Activated CD8-positive, alpha-beta memory T cell treated with anti-CD3 and anti-CD28 coated beads, Interleukin-2, amount 10 ng/mL, durations not matched to agents 7 days and 5 days (primary cell): ENCODE data around the gene PHYKPL. TPM values are rescaled to one million over a fixed set of nuclear protein-coding genes. Genes with fewer than 3 reads are reported as not detected.

ENCODE experiments used
- ATAC-seq: fragments of 150-1000 bp; cut with Tn5 transposase; one replicate; pipeline ENCODE4 v1.10.0; 2021; ENCODE audit warnings: moderate library complexity
- CTCF ChIA-PET: fragments of 350-600 bp; sonication (Branson Sonifier 250); formaldehyde crosslinking; loops from one replicate; lab custom pipeline; 2021; ENCODE audit warnings: antibody characterized with exemption; lab: Charles Lee
- DNase-seq: peaks from one replicate; pipeline ENCODE4 v3.0.0-alpha.2; 2020
- H3K27ac Mint-ChIP-seq: one replicate; pipeline ENCODE4 v1.8.0; 2021; ENCODE audit warnings: mild to moderate bottlenecking, mixed read lengths
- H3K27me3 Mint-ChIP-seq: one replicate; pipeline ENCODE4 v1.8.0; 2021; ENCODE audit warnings: mixed read lengths
- H3K36me3 Mint-ChIP-seq: one replicate; pipeline ENCODE4 v1.8.0; 2021; ENCODE audit warnings: mild to moderate bottlenecking, mixed read lengths
- H3K4me1 Mint-ChIP-seq: one replicate; pipeline ENCODE4 v1.8.0; 2021; ENCODE audit warnings: mixed read lengths
- H3K4me3 Mint-ChIP-seq: one replicate; pipeline ENCODE4 v1.8.0; 2021; ENCODE audit warnings: mild to moderate bottlenecking, moderate library complexity, mixed read lengths
- H3K9me3 Mint-ChIP-seq: one replicate; pipeline ENCODE4 v1.8.0; 2022; ENCODE audit warnings: low read depth, mixed read lengths
- total RNA-seq, 2 experiments: library from RNA; stranded (reverse); gene quantifications; one replicate each; pipeline ENCODE4 v1.2.3, GENCODE V29; 2021

PHYKPL gene
- total RNA-seq, 2 experiments from 2014 or later, result 117 to 120 TPM

- H3K36me3 Mint-ChIP-seq, result peaks cover 53% of the 10 kb centered on the region
- ATAC-seq (no peak), DNase-seq (no peak)
- peak overlapping the region; percentile 9 for H3K27ac Mint-ChIP-seq
- H3K9me3 Mint-ChIP-seq, result no peaks in the 10 kb centered on the region
- H3K4me3 Mint-ChIP-seq, result no peak overlapping the region
- peaks cover 35% of the 10 kb centered on the region for H3K4me1 Mint-ChIP-seq
- CTCF ChIA-PET, result interaction anchor here (1.8 kb wide), 1 partner anchor 11 kb away, joined by 5 read pairs; no protein-coding TSS in a partner anchor
- no peaks in the 10 kb centered on the region for H3K27me3 Mint-ChIP-seq
Observed at GRCh38 chr5:178223828-178224335, 8.7 kb downstream of the PHYKPL start.

- Mint-ChIP-seq H3K4me3 (no peak overlapping the region), H3K27ac (peak overlapping the region; percentile 17), H3K9me3 (no peaks in the 10 kb centered on the region), H3K36me3 (peaks cover 49% of the 10 kb centered on the region), H3K27me3 (no peaks in the 10 kb centered on the region), H3K4me1 (peaks cover 30% of the 10 kb centered on the region)
- CTCF ChIA-PET, result no interaction called here
- no peak for ATAC-seq
- DNase-seq, result no peak
Observed at GRCh38 chr5:178223196-178223773, 9.3 kb downstream of the PHYKPL start.

- H3K36me3 Mint-ChIP-seq, result peaks cover 42% of the 10 kb centered on the region
- CTCF ChIA-PET, result interaction anchor here (0.9 kb wide), 1 partner anchor 10 kb away, joined by 3 read pairs; no protein-coding TSS in a partner anchor
- ATAC-seq, result no peak
Observed at GRCh38 chr5:178222292-178222691, 10.3 kb downstream of the PHYKPL start.

GRCh38 chr5:178221853-178222252, 10.7 kb downstream of the PHYKPL start:
- CTCF ChIA-PET, result interaction anchor here (0.9 to 1.6 kb wide), 2 partner anchors 10 to 13 kb away, joined by 3 to 4 read pairs; no protein-coding TSS in a partner anchor
- peaks cover 18% of the 10 kb centered on the region for H3K4me1 Mint-ChIP-seq
- ATAC-seq, result no peak
- peak overlapping the region; percentile 16 for H3K27ac Mint-ChIP-seq
- no peak overlapping the region for H3K4me3 Mint-ChIP-seq
- no peaks in the 10 kb centered on the region for H3K9me3 Mint-ChIP-seq
- no peaks in the 10 kb centered on the region for H3K27me3 Mint-ChIP-seq
- DNase-seq, result no peak
- H3K36me3 Mint-ChIP-seq, result peaks cover 38% of the 10 kb centered on the region

More at GRCh38 chr5:178222292-178222691, 10.3 kb downstream of the PHYKPL start:
- Mint-ChIP-seq H3K27ac (no peak overlapping the region), H3K9me3 (no peaks in the 10 kb centered on the region), H3K4me3 (no peak overlapping the region), H3K27me3 (no peaks in the 10 kb centered on the region), H3K4me1 (peaks cover 21% of the 10 kb centered on the region)
- DNase-seq, result no peak

- Mint-ChIP-seq H3K4me3 (no peak overlapping the region), H3K36me3 (peaks cover 39% of the 10 kb centered on the region), H3K9me3 (no peaks in the 10 kb centered on the region), H3K27me3 (no peaks in the 10 kb centered on the region), H3K27ac (peak overlapping the region; percentile 16), H3K4me1 (peaks cover 16% of the 10 kb centered on the region)
- CTCF ChIA-PET, result interaction anchor here (0.9 to 1.6 kb wide), 2 partner anchors 9 to 14 kb away, joined by 3 to 4 read pairs; no protein-coding TSS in a partner anchor
- DNase-seq (no peak), ATAC-seq (peak; percentile 25)
Observed at GRCh38 chr5:178221282-178221681, 11.3 kb downstream of the PHYKPL start.

- DNase-seq, result no peak
- no peak overlapping the region for H3K27ac Mint-ChIP-seq
- peaks cover 47% of the 10 kb centered on the region for H3K36me3 Mint-ChIP-seq
- no peak for ATAC-seq
- CTCF ChIA-PET, result no interaction called here
- no peaks in the 10 kb centered on the region for H3K9me3 Mint-ChIP-seq
- H3K4me1 Mint-ChIP-seq, result peaks cover 17% of the 10 kb centered on the region
- H3K27me3 Mint-ChIP-seq, result no peaks in the 10 kb centered on the region
- H3K4me3 Mint-ChIP-seq, result no peak overlapping the region
Observed at GRCh38 chr5:178218827-178219226, 13.8 kb downstream of the PHYKPL start.

GRCh38 chr5:178218237-178218776, 14.3 kb downstream of the PHYKPL start:
- CTCF ChIA-PET, result no interaction called here
- DNase-seq (no peak), ATAC-seq (no peak)
- Mint-ChIP-seq H3K4me1 (peaks cover 21% of the 10 kb centered on the region), H3K27me3 (no peaks in the 10 kb centered on the region), H3K9me3 (no peaks in the 10 kb centered on the region), H3K27ac (no peak overlapping the region), H3K36me3 (peaks cover 50% of the 10 kb centered on the region), H3K4me3 (no peak overlapping the region)

- Mint-ChIP-seq H3K36me3 (peaks cover 57% of the 10 kb centered on the region), H3K27me3 (no peaks in the 10 kb centered on the region), H3K4me3 (no peak overlapping the region), H3K27ac (no peak overlapping the region), H3K9me3 (no peaks in the 10 kb centered on the region), H3K4me1 (peaks cover 21% of the 10 kb centered on the region)
- no peak for ATAC-seq
- CTCF ChIA-PET, result interaction anchor here (0.9 to 1.1 kb wide), 2 partner anchors 11 to 21 kb away, joined by 3 read pairs; no protein-coding TSS in a partner anchor
- DNase-seq, result no peak
Observed at GRCh38 chr5:178216779-178217178, 15.8 kb downstream of the PHYKPL start.

GRCh38 chr5:178216088-178216534, 16.5 kb downstream of the PHYKPL start:
- no peak for ATAC-seq
- H3K4me3 Mint-ChIP-seq, result no peak overlapping the region
- CTCF ChIA-PET, result interaction anchor here (0.9 to 1.1 kb wide), 2 partner anchors 12 to 22 kb away, joined by 3 read pairs; no protein-coding TSS in a partner anchor

GRCh38 chr5:178215280-178216002, 17.2 kb downstream of the PHYKPL start:
- Mint-ChIP-seq H3K9me3 (no peaks in the 10 kb centered on the region), H3K27me3 (no peaks in the 10 kb centered on the region), H3K4me3 (no peak overlapping the region), H3K4me1 (peaks cover 12% of the 10 kb centered on the region), H3K36me3 (peaks cover 57% of the 10 kb centered on the region), H3K27ac (peak overlapping the region; percentile 32)
- no peak for DNase-seq
- CTCF ChIA-PET, result interaction anchor here (0.9 to 1.1 kb wide), 3 partner anchors 12 to 43 kb away, joined by 3 read pairs; no protein-coding TSS in a partner anchor
- peak; percentile 4 for ATAC-seq

More at GRCh38 chr5:178216088-178216534, 16.5 kb downstream of the PHYKPL start:
- H3K4me1 Mint-ChIP-seq, result peaks cover 15% of the 10 kb centered on the region
- no peaks in the 10 kb centered on the region for H3K27me3 Mint-ChIP-seq
- no peaks in the 10 kb centered on the region for H3K9me3 Mint-ChIP-seq
- DNase-seq, result no peak
- no peak overlapping the region for H3K27ac Mint-ChIP-seq
- peaks cover 56% of the 10 kb centered on the region for H3K36me3 Mint-ChIP-seq

GRCh38 chr5:178214160-178214803, 18.3 kb downstream of the PHYKPL start:
- Mint-ChIP-seq H3K4me1 (peaks cover 12% of the 10 kb centered on the region), H3K4me3 (no peak overlapping the region), H3K27me3 (no peaks in the 10 kb centered on the region), H3K36me3 (peaks cover 64% of the 10 kb centered on the region), H3K9me3 (no peaks in the 10 kb centered on the region), H3K27ac (peak overlapping the region; percentile 19)
- ATAC-seq (no peak), DNase-seq (no peak)
- CTCF ChIA-PET, result interaction anchor here (1.0 to 1.8 kb wide), 2 partner anchors 10 to 44 kb away, joined by 3 to 4 read pairs; partner anchors contain the start of gene HNRNPAB

- DNase-seq (no peak), ATAC-seq (no peak)
- H3K27me3 Mint-ChIP-seq, result no peaks in the 10 kb centered on the region
- H3K4me3 Mint-ChIP-seq, result no peak overlapping the region
- no peaks in the 10 kb centered on the region for H3K9me3 Mint-ChIP-seq
- H3K27ac Mint-ChIP-seq, result peak overlapping the region; percentile 4
- CTCF ChIA-PET, result interaction anchor here (1.8 kb wide), 1 partner anchor 9 kb away, joined by 4 read pairs; the partner anchor contains the start of gene HNRNPAB
- H3K4me1 Mint-ChIP-seq, result peaks cover 17% of the 10 kb centered on the region
- peaks cover 67% of the 10 kb centered on the region for H3K36me3 Mint-ChIP-seq
Observed at GRCh38 chr5:178213748-178214151, 18.9 kb downstream of the PHYKPL start.
